ENCODE measurements around the gene TCP11L2. TPM values are rescaled to one million over a fixed set of nuclear protein-coding genes. Genes with fewer than 3 reads are reported as not detected.
"Not testable (repeated sequence)": the region's sequence is repeated elsewhere in the genome, so short reads cannot be mapped to it uniquely, and the experiment has no call there.

The TCP11L2 gene
- total RNA-seq, 1 experiment from 2014 or later: 6.8 TPM

DNA sequence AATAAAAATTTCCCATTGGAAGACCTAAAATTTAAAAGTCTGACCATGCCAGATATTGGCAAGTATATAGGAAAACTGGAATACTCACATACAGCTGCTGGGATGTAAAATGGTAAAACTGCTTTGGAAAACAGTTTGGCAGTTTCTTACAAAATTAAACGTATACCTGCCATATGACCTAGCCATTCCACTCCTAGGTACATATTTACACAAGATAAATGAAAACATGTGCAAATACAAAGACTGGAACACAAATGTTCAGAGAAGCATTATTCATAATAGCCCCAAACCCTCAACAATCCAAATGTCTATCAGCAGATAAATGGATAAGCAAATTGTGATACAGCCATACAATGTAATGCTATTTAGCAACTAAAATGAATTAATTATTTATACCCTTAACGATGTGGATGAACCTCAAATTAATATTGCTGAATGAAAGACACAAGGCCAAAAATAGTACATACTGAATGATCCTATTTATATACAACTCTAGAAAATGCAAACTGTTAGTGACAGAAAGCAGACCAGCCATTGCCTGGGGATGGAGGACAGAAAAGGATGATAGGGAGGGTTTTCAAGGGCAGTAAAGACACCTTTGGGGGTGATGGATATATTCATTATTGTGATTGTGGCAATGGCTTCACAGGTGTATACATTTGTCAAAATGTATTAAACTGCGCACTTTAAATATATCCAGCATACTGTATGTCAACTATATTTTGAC lies 21.3 kb upstream of the TCP11L2 start:
- DNase-seq (ENCODE audit: low read depth): no peak
- in situ Hi-C loops (cut with HindIII; ENCODE audit: low pct_unique_long_range_greater_than_20kb, low sequenced_read_pairs): no loop called here

- in situ Hi-C loops (cut with HindIII; ENCODE audit: low pct_unique_long_range_greater_than_20kb, low sequenced_read_pairs): no loop called here
- DNase-seq (ENCODE audit: low read depth): no peak
These were observed 20.7 kb upstream of the TCP11L2 start for GRCh38 chr12:106281804-106282203.

DNA sequence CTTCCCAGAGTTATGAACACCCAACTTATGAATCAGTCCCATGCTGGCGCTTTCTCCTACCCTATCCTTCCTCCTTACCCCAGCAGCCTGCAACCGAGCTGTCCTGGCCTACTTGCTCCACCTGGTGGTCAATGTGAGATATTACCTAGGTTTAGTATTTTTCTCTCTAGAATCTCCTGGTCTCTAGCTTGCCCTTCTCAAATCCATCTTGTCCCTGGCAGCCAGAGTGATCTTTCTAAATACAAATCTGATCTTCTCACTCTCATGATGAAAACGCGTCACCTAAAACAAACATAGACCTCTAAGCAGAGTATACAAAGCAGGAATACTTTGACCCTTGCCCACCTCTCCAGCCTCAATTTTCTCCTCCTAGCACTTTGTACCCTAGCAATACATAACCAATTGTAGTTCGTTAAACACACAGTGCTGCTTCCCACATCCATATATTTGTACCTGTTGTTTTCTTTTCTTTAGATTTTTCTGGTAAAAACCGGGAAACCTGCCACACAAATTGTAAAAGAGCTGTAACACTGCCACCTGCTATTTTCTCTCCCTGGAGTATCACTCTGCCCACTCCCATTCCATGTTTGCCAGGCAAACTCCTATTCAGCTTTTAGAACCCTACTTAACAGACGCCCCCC lies 20.0 kb upstream of the TCP11L2 start:
- in situ Hi-C loops (cut with HindIII; ENCODE audit: low pct_unique_long_range_greater_than_20kb, low sequenced_read_pairs): no loop called here
- no peak for DNase-seq (ENCODE audit: low read depth)

- in situ Hi-C loops (cut with HindIII; ENCODE audit: low pct_unique_long_range_greater_than_20kb, low sequenced_read_pairs): no loop called here
- no peak for DNase-seq (ENCODE audit: low read depth)
These were observed 18.0 kb upstream of the TCP11L2 start for GRCh38 chr12:106284358-106285105.

DNA sequence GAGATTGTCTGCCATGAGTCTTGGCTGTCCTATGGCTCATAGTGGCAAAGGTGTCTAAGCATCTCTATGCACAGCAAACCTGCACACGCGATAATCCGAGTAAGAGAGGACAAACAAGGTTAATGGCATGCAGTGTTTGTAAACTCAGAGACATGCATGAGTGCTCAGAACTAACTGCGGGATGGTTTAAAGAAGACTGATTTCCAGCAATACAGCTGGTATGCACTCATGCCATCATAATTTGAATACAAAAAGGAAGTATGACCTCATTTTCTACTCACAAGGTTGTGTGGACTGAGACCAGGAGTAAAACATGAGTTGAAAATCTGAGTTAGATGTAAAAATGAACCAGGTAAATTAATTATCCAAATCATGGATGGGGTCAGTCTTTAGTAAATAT lies 16.6 kb upstream of the TCP11L2 start:
- no peak for DNase-seq (ENCODE audit: low read depth)
- in situ Hi-C loops (cut with HindIII; ENCODE audit: low pct_unique_long_range_greater_than_20kb, low sequenced_read_pairs): no loop called here

DNA sequence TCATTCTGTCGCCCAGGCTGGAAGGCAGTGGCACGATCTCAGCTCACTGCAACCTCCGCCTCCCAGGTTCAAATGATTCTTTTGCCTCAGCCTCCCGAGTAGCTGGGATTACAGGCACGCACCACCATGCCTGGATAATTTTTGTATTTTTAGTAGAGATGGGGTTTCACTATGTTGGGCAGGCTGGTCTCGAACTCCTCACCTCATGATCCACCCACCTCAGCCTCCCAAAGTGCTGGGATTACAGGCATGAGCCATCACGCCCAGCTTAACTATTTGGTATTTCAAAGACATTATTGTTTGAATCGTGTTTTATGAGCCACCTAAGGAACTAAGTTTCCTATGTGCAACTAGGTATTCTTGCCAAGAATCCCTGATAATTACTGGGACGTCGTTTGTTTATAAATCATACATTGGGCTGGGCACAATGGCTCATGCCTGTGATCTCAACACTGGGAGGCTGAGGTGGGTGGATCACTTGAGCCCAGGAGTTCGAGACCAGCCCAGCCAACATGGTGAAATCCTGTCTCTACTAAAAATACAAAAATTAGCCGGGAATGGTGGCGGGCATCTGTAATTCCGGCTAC lies 15.9 kb upstream of the TCP11L2 start:
- in situ Hi-C loops (cut with HindIII; ENCODE audit: low pct_unique_long_range_greater_than_20kb, low sequenced_read_pairs); DNase-seq (ENCODE audit: low read depth): not testable (repeated sequence)

- no peak for DNase-seq (ENCODE audit: low read depth)
- in situ Hi-C loops (cut with HindIII; ENCODE audit: low pct_unique_long_range_greater_than_20kb, low sequenced_read_pairs): no loop called here
These were observed 15.2 kb upstream of the TCP11L2 start for GRCh38 chr12:106287364-106287763.

GRCh38 chr12:106288101-106288493 lies 14.4 kb upstream of the TCP11L2 start:
- in situ Hi-C loops (cut with HindIII; ENCODE audit: low pct_unique_long_range_greater_than_20kb, low sequenced_read_pairs): no loop called here

DNA sequence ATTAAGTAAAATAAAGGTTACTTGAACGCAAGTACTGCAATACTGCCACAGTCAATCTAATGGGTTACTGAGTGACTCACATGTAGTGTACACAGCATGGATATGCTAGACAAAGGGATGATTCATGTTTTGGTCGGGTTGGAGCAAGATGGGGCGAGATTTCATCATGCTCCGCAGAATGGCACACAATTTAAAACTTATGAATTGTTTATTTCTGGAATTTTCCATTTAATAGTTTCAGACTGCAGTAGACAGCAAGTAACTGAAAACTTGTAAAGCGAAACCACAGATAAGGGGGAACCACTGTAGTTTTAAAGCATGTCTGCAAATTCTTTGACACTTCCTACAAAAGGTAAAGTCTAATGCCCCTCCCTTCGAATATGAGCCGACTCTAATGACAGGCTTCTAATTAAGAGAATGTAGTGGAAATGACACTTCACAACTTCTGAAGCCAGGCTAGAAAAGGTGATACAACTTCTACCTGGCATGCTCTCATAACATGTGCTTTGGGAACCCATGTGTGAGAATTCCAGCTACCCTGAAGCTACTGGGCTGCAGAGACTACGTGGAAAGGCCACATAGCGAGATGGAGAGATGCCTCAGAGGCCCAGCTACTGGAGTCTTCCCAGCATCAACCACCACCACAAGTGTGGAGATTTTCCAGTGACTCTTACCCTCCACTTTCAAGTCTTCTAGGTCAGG lies 13.9 kb upstream of the TCP11L2 start:
- in situ Hi-C loops (cut with HindIII; ENCODE audit: low pct_unique_long_range_greater_than_20kb, low sequenced_read_pairs): no loop called here
- DNase-seq (ENCODE audit: low read depth): peak; percentile 46

More at GRCh38 chr12:106288101-106288493, 14.4 kb upstream of the TCP11L2 start:
- DNase-seq (ENCODE audit: low read depth): no peak

- no peak for DNase-seq (ENCODE audit: low read depth)
- in situ Hi-C loops (cut with HindIII; ENCODE audit: low pct_unique_long_range_greater_than_20kb, low sequenced_read_pairs): no loop called here
These were observed 13.3 kb upstream of the TCP11L2 start for GRCh38 chr12:106289196-106289681.

DNA sequence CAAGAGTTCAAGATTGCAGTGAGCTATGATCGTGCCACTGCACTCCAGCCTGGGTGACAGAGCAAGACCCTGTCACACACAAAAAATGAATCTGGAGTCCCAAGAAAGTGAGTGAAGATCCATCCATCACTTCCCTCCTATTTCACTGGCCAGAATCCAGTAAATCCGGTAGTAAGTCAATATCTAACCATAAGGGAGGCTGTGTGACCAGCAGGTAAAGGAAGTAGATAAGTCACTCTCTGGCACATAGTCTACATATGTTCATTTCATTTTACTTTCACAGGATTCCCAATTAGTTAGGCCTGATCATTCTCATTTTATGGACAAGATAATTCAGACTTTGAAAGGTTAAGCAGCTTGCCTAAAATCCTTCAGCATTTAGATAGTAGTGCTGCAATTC lies 11.9 kb upstream of the TCP11L2 start:
- in situ Hi-C loops (cut with HindIII; ENCODE audit: low pct_unique_long_range_greater_than_20kb, low sequenced_read_pairs): no loop called here
- no peak for DNase-seq (ENCODE audit: low read depth)

- in situ Hi-C loops (cut with HindIII; ENCODE audit: low pct_unique_long_range_greater_than_20kb, low sequenced_read_pairs): no loop called here
- DNase-seq (ENCODE audit: low read depth): no peak
These were observed 11.2 kb upstream of the TCP11L2 start for GRCh38 chr12:106291342-106291741.

DNA sequence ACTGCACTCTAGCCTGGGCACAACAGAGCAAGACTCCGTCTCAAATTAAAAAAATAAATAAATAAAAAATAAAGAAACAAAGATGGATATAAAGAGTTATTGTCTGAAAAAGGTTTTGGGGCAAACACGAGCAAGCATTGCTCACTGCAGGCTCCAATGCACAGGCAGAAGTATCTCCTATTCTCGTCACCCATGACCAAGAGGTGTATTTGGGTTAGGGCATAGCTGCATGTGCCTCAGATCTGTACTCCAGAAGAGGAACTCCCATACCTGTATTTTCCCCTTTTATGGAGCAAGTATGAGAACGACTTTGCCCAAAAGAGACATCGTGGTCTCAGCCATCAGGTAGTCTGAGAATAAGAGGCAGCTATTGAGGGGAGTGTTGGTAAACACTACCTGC lies 10.2 kb upstream of the TCP11L2 start:
- in situ Hi-C loops (cut with HindIII; ENCODE audit: low pct_unique_long_range_greater_than_20kb, low sequenced_read_pairs): no loop called here

GRCh38 chr12:106296179-106296877 lies 6.2 kb upstream of the TCP11L2 start:
- in situ Hi-C loops (cut with HindIII; ENCODE audit: low pct_unique_long_range_greater_than_20kb, low sequenced_read_pairs): no loop called here
- no peak for DNase-seq (ENCODE audit: low read depth)

More for the DNA sequence above, 10.2 kb upstream of the TCP11L2 start:
- no peak for DNase-seq (ENCODE audit: low read depth)

DNA sequence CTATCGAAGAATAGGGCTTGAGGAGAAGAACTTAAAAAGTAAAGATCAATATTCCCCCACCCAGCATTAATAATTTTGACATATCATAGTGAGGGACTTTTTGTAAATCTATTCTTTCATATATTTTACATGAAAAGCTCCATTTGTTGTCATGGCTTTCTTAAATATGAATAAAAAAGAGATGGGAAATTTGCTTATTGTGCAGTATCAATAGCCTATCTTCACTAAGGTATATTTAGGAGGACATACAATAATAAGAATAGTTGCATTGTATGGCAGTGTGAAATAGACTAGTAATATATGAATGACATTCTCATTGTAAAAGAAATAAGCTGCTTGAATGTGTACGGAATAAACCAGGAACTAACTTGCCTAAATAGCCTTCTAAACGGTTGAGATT lies 5.5 kb upstream of the TCP11L2 start:
- DNase-seq (ENCODE audit: low read depth): no peak
- in situ Hi-C loops (cut with HindIII; ENCODE audit: low pct_unique_long_range_greater_than_20kb, low sequenced_read_pairs): no loop called here

DNA sequence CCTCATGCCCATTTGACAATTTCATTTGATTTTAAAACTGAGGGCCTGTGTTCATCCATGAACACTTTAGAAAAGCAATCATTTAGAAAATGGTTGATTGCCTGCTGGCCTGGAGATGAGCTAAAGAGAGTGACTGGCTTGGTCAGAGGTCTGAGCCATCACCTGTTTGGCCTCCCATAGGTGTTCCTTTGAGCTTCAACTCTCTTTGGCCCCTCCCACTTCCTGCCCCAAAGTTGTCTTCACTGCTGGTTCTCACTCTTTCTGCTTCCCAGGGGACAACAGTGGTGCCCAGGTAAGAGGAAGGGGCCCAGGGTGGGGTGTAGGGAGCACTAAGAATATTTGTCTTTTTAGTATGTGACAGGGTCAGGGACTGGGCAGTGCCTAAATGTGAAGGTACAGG lies 4.9 kb upstream of the TCP11L2 start:
- in situ Hi-C loops (cut with HindIII; ENCODE audit: low pct_unique_long_range_greater_than_20kb, low sequenced_read_pairs): no loop called here
- no peak for DNase-seq (ENCODE audit: low read depth)

- in situ Hi-C loops (cut with HindIII; ENCODE audit: low pct_unique_long_range_greater_than_20kb, low sequenced_read_pairs): no loop called here
- no peak for DNase-seq (ENCODE audit: low read depth)
These were observed 3.2 kb upstream of the TCP11L2 start for GRCh38 chr12:106299202-106299774.

All from Caki2 (cell line).